Astrocyte (in vitro differentiated cells and primary cell): ENCODE measurements around the gene CTNND2. TPM values are rescaled to one million over a fixed set of nuclear protein-coding genes. Genes with fewer than 3 reads are reported as not detected.

Source experiments
- DNase-seq: peaks from one replicate; pipeline ENCODE4 v3.0.0-alpha.2; 2010; ENCODE audit warnings: low read depth
- FAIRE-seq: peaks from 2 replicates; lab custom pipeline; 2011; peaks lifted over from hg19 to GRCh38; lab: Jason Lieb, UNC
- H2AFZ ChIP-seq: 2 replicates; pipeline ENCODE4 v1.6.0; 2012; ENCODE audit warnings: low read depth, low read length, inconsistent platforms
- H3K27ac ChIP-seq: 2 replicates; pipeline ENCODE4 v1.5.1; 2011; ENCODE audit warnings: low read depth, low read length, inconsistent platforms
- H3K27me3 ChIP-seq: 2 replicates; pipeline ENCODE4 v1.6.0; 2011; ENCODE audit warnings: low read length, inconsistent platforms; ENCODE audit not compliant: insufficient read depth
- H3K36me3 ChIP-seq: 2 replicates; pipeline ENCODE4 v1.5.1; 2011; ENCODE audit warnings: low read length, inconsistent platforms; ENCODE audit not compliant: insufficient read depth
- H3K4me1 ChIP-seq: 2 replicates; pipeline ENCODE4 v1.5.1; 2011; ENCODE audit warnings: low read length, inconsistent platforms; ENCODE audit not compliant: insufficient read depth
- H3K4me2 ChIP-seq: 2 replicates; pipeline ENCODE4 v1.6.0; 2012; ENCODE audit warnings: low read length, inconsistent platforms
- H3K4me3 ChIP-seq: 2 replicates; pipeline ENCODE4 v1.5.1; 2011; ENCODE audit warnings: low read depth, mild to moderate bottlenecking, low read length, inconsistent platforms; ENCODE audit not compliant: insufficient read depth
- H3K79me2 ChIP-seq: 2 replicates; pipeline ENCODE4 v1.6.0; 2012; ENCODE audit warnings: mild to moderate bottlenecking, low read length, inconsistent platforms; ENCODE audit not compliant: insufficient read depth
- H3K9ac ChIP-seq: 2 replicates; pipeline ENCODE4 v1.6.0; 2012; ENCODE audit warnings: mild to moderate bottlenecking, low read length, inconsistent platforms
- H3K9me3 ChIP-seq: 2 replicates; pipeline ENCODE4 v1.5.1; 2012; ENCODE audit warnings: low read depth, mild to moderate bottlenecking, low read length, inconsistent platforms; ENCODE audit not compliant: insufficient read depth
- H4K20me1 ChIP-seq: 2 replicates; pipeline ENCODE4 v1.6.0; 2012; ENCODE audit warnings: low read length, inconsistent platforms; ENCODE audit not compliant: insufficient read depth
- H3K27ac Mint-ChIP-seq: one replicate; pipeline ENCODE4 v1.8.0; 2021; ENCODE audit warnings: mild to moderate bottlenecking, mixed read lengths; ENCODE audit not compliant: unreplicated experiment
- H3K27me3 Mint-ChIP-seq: one replicate; pipeline ENCODE4 v1.8.0; 2021; ENCODE audit warnings: low read depth, mixed read lengths; ENCODE audit not compliant: unreplicated experiment
- H3K36me3 Mint-ChIP-seq: one replicate; pipeline ENCODE4 v1.8.0; 2021; ENCODE audit warnings: low read depth, mixed read lengths; ENCODE audit not compliant: unreplicated experiment
- H3K4me1 Mint-ChIP-seq: one replicate; pipeline ENCODE4 v1.8.0; 2021; ENCODE audit warnings: low read depth, mixed read lengths; ENCODE audit not compliant: unreplicated experiment
- H3K4me3 Mint-ChIP-seq: one replicate; pipeline ENCODE4 v1.8.0; 2021; ENCODE audit warnings: mild to moderate bottlenecking, moderate library complexity, mixed read lengths; ENCODE audit not compliant: unreplicated experiment
- H3K9me3 Mint-ChIP-seq: one replicate; pipeline ENCODE4 v1.8.0; 2021; ENCODE audit warnings: mild to moderate bottlenecking, mixed read lengths; ENCODE audit not compliant: unreplicated experiment
- CTCF ChIP-seq: IDR thresholded peaks from 2 replicates; pipeline ENCODE4 v1.5.1; 2011; ENCODE audit warnings: low read depth, mild to moderate bottlenecking, inconsistent platforms, low read length, moderate library complexity; ENCODE audit not compliant: insufficient read depth
- EZH2 ChIP-seq: IDR thresholded peaks from 2 replicates; pipeline ENCODE4 v1.6.1; 2012; ENCODE audit warnings: mild to moderate bottlenecking, low read length, inconsistent platforms; ENCODE audit not compliant: insufficient read depth
- total RNA-seq: library from RNA; stranded (reverse); gene quantifications from 2 replicates; pipeline ENCODE4 v1.2.1, GENCODE V29; 2021

The CTNND2 gene
- total RNA-seq, 1 donor from 2014 or later, result 4.5 TPM

- Mint-ChIP-seq H3K36me3 (no peaks in the 10 kb centered on the region), H3K4me1 (no peaks in the 10 kb centered on the region), H3K27ac (no peak overlapping the region), H3K27me3 (no peaks in the 10 kb centered on the region), H3K9me3 (peaks cover 2% of the 10 kb centered on the region), H3K4me3 (no peak overlapping the region)
- Histone ChIP-seq H2AFZ (no peak overlapping the region), H3K27me3 (no peaks in the 10 kb centered on the region), H4K20me1 (no peaks in the 10 kb centered on the region), H3K4me3 (no peak overlapping the region), H3K9ac (no peak overlapping the region), H3K27ac (no peak overlapping the region), H3K9me3 (no peaks in the 10 kb centered on the region), H3K79me2 (no peaks in the 10 kb centered on the region), H3K36me3 (no peaks in the 10 kb centered on the region), H3K4me1 (no peaks in the 10 kb centered on the region), H3K4me2 (no peak overlapping the region)
- FAIRE-seq, result no peak
- no peak for DNase-seq
- TF ChIP-seq CTCF (no peak), EZH2 (no peak)
Measured at GRCh38 chr5:11770310-11770709, 133.9 kb downstream of the CTNND2 start.

GRCh38 chr5:11760934-11761603 is 143.2 kb downstream of the CTNND2 start:
- Histone ChIP-seq H4K20me1 (no peaks in the 10 kb centered on the region), H3K4me2 (no peak overlapping the region), H3K27me3 (no peaks in the 10 kb centered on the region), H3K36me3 (no peaks in the 10 kb centered on the region), H2AFZ (no peak overlapping the region), H3K4me3 (no peak overlapping the region), H3K79me2 (no peaks in the 10 kb centered on the region), H3K9ac (no peak overlapping the region), H3K4me1 (no peaks in the 10 kb centered on the region), H3K27ac (no peak overlapping the region), H3K9me3 (no peaks in the 10 kb centered on the region)
- H3K27me3 Mint-ChIP-seq, result no peaks in the 10 kb centered on the region
- no peak overlapping the region for H3K4me3 Mint-ChIP-seq
- peaks cover 11% of the 10 kb centered on the region for H3K9me3 Mint-ChIP-seq
- TF ChIP-seq CTCF, result no peak
- TF ChIP-seq EZH2, result no peak
- no peak overlapping the region for H3K27ac Mint-ChIP-seq
- DNase-seq, result no peak
- no peaks in the 10 kb centered on the region for H3K36me3 Mint-ChIP-seq
- H3K4me1 Mint-ChIP-seq, result no peaks in the 10 kb centered on the region
- no peak for FAIRE-seq

- no peak overlapping the region for H3K9ac ChIP-seq
- H3K9me3 Mint-ChIP-seq, result peaks cover 3% of the 10 kb centered on the region
- TF ChIP-seq CTCF, result no peak
- no peak for TF ChIP-seq EZH2
- no peak overlapping the region for H3K4me3 Mint-ChIP-seq
- H4K20me1 ChIP-seq, result no peaks in the 10 kb centered on the region
- no peaks in the 10 kb centered on the region for H3K4me1 ChIP-seq
- no peaks in the 10 kb centered on the region for H3K27me3 ChIP-seq
- H3K4me3 ChIP-seq, result no peak overlapping the region
- no peaks in the 10 kb centered on the region for H3K27me3 Mint-ChIP-seq
- H3K36me3 Mint-ChIP-seq, result no peaks in the 10 kb centered on the region
- no peaks in the 10 kb centered on the region for H3K9me3 ChIP-seq
- no peak overlapping the region for H3K27ac ChIP-seq
- H3K79me2 ChIP-seq, result no peaks in the 10 kb centered on the region
- H3K27ac Mint-ChIP-seq, result no peak overlapping the region
- no peaks in the 10 kb centered on the region for H3K36me3 ChIP-seq
- no peaks in the 10 kb centered on the region for H3K4me1 Mint-ChIP-seq
- DNase-seq (no peak), FAIRE-seq (no peak)
- no peak overlapping the region for H3K4me2 ChIP-seq
- H2AFZ ChIP-seq, result no peak overlapping the region
Measured at GRCh38 chr5:11758321-11758720, 145.9 kb downstream of the CTNND2 start.
